Measurements from ENCODE around the gene RNF39.
"Not testable (repeated sequence)": the region's sequence is repeated elsewhere in the genome, so short reads cannot be mapped to it uniquely, and the experiment has no call there.

Gene RNF39

GRCh38 chr6:30061092-30061857 lies 14.3 kb downstream of the RNF39 start, which contains the start of gene POLR1H:
Gene POLR1H, plus strand, starts transcription at chr6:30061265. Its CDS starts 260 bp downstream, at chr6:30061525.
- peak; percentile 93 for DNase-seq

GRCh38 chr6:30060606-30061091 lies 14.9 kb downstream of the RNF39 start:
- no peak for DNase-seq

DNA sequence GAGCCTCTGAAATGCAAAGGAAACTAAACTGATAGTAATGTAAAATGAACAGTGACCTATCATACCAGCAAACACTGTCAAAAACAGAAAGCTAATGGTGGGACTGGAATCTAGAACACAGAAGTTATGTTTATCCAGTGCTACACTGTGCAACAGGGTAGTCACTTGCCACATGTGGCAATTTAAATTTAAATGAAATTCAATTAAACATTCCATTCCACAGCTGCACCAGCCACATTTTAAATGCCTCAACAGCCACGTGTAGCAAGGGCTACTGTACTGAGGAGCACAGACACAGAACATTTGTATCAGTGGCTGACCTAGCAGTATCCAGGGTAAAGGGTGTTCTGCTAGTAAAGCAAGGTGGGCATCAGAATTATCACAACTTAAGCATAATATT lies 20.1 kb downstream of the RNF39 start:
- DNase-seq, result no peak

DNA sequence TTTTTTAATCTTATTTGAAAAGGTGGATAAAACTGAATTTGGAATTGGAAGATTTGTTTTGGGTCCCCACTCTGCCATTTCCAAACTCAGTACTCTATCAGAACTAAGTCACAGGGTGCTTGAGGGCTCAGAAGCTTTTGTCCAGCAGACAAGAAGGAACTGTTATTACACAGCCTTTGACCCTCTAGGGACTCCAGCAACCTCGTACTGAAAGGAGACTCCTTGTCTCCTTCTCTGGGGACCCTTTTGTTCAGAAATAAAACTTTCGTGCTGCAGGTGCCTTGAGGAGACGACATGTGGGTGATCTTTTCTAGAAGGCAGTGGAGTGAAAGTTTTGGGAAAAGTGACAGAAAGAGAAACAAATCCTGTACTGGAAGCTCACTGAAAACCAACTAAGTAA lies 21.9 kb downstream of the RNF39 start:
- no peak for DNase-seq

DNA sequence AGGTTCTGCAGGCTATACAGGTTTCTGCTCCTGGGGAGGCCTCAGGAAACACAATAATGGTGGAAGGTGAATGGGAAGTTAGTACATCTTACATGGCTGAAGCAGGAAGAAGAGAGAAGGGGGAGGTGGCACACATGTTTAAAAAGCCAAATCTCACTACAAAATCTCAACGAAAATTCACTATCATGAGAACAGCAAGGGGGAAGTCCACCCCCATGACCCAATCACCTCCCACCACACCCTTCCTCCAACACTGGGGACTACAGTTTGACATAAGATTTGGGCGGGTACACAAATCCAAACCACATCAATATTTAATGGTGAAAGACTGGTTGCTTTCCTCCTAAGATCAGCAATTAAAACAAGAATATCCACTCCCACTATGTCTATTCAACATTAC lies 28.3 kb downstream of the RNF39 start:
- DNase-seq, result no peak

DNA sequence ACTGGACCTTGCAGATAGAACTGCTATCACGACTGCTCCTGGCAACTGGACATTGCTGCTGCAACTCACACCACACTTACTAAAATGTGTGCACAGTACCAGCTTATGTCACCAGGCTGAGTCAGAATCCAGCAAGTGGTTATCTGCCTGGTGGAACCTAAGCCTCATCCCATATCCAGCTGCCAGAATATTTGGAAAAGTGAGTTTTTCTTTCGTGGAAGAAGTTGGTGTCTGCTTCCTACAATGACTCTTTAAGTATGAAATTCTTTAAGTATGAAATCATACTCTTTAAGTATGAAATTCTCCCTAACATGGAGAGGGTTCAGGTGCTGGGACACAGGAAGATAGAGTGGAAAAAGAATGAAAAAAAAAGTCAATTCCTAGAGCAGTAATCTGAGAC lies 30.9 kb downstream of the RNF39 start:
- DNase-seq, result no peak

GRCh38 chr6:30043744-30044143 lies 31.8 kb downstream of the RNF39 start:
- no peak for DNase-seq

- no peak for DNase-seq
Observed at GRCh38 chr6:30042914-30043313, 32.7 kb downstream of the RNF39 start.

DNA sequence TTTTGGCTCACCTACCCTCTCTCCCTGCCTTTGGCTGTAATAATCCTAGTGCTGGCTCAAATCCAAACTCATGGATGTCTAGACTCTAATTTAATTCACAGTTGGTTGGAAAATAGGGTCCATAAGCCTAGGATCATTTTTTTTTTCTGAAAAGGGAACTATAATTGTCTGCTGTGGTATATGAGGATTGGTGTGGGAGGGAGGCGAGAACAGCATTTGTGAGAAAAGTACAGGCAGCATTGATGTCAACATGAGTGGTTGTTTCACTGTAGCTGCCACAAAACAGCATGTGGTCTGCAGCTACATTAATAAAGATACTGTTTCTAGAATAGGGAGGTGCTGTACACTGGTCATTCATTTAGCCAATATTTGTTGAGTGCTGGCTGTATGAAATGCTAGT lies 33.1 kb downstream of the RNF39 start:
- DNase-seq, result no peak

- no peak for DNase-seq
Observed at GRCh38 chr6:30041821-30042220, 33.7 kb downstream of the RNF39 start.

DNA sequence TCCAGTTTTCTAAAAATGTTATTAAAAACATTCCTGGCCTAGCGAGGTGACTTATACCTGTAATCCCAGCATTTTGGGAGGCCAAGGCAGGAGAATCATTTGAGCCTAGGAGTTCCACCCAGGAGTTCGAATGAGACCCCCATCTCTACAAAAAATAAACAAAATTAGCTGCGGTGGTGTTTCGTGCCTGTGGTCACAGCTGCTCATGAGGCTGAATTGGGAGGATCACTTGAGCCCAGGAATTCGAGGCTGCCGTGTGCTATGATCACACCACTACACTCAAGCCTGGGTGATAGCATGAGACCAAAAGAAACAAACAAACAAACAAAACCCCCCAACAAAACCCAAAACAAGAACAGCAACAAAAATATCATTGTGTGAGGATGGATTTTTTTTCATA lies 34.3 kb downstream of the RNF39 start:
- DNase-seq, result no peak

DNA sequence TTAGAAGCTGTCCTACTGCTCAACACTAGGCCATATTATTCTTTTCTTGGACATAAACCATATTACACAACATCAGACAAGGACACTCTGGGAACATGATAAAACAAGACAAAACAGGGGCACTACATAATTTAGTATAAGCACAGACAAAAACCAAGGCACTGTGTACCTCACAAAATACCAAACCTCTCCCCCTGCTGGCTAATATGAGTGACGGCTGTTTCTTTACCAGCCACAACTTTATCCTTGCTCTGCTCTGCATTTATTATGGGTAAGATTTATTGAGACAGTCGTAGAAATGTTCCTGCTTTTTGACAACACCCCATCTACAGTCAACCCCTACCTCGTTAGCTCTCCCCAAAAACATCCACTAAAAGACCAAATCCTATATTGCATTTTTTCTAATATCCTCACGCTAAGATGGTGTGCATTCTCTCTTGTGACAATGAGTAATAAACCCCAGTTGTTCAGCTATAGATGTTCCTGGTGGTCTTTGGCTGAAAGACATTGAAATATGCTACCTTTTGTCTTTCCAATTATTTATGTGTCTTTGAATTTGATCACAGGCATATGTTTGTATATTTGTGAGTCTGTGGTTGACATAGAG lies 38.3 kb downstream of the RNF39 start:
- no peak for DNase-seq

DNA sequence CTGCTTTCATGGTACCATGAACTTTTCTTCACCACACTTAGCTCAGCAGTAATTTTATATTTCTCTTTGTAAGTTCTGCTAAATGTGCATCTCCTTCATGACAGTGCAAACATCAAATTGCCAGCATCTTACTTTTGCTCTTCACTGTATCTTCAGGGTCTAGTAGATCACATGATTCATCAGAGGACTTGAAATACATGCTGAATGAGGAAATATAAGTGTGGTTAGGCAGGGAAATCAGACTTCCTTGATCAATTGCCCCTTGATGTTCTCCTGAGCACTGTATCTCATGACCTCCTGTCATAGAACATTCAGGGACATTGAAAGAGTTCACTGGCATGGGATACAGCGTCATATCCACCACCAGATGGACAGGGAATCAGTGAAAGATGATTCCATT lies 39.8 kb downstream of the RNF39 start:
- DNase-seq, result no peak

- not testable (repeated sequence) for DNase-seq
Observed at GRCh38 chr6:30033440-30033839, 42.1 kb downstream of the RNF39 start.

- no peak for DNase-seq
Observed at GRCh38 chr6:30031381-30031780, 44.2 kb downstream of the RNF39 start.

GRCh38 chr6:30029588-30029987 lies 46.0 kb downstream of the RNF39 start:
- DNase-seq, result no peak

DNA sequence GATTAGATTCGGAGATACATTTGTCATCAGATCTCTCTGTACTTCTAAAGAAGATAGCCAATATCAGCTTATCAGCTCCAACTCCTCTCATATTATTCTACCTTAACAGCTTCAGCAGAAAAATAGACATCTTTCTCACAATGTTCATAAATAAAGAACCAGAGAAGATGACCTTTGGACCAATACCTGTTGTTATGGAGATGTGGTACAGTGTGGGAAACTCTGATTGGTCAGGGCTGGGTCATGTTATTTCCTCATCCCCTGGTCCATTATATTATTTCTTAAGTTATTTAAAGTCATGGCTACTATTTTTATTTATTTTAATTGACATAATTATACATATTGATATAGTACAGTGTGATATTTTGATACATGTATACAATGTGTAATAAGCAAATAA lies 50.4 kb downstream of the RNF39 start:
- no peak for DNase-seq

- not testable (repeated sequence) for DNase-seq
Observed at GRCh38 chr6:30022712-30023111, 52.9 kb downstream of the RNF39 start.

DNA sequence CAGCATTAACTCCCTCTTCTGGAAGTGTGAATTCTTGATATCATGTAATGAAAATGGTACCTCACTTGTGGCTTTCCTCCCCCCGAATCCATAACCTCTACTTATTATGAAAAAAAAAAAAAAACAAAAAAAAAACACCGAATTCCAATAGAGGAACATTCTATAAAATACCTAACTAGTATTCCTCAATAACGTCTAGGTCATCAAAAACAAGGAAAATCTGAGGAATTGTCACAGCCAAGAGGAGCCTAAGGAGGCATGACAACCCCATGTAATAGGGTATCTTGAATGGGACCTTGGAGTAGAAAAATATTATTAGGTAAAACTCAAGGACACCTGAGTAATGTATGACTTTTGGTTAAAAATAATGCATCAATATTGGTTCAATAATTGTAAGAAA lies 53.4 kb downstream of the RNF39 start:
- no peak for DNase-seq

GRCh38 chr6:30020626-30021025 lies 54.9 kb downstream of the RNF39 start:
- no peak for DNase-seq
